ENCODE results near the gene THBS4.

The THBS4 gene

GRCh38 chr5:80034962-80035821, at the start of gene THBS4:
Gene THBS4 (plus strand): TSS chr5:80035348. CDS start chr5:80035538, 190 bp downstream.
- Histone ChIP-seq H3K36me3 (ENCODE audit: insufficient read depth, low read length) (no peaks in the 10 kb centered on the region), H3K9me3 (ENCODE audit: low read depth, low read length) (no peaks in the 10 kb centered on the region), H3K27ac (no peak within 1 kb of the TSS), H3K4me3 (no peak within 1 kb of the TSS), H3K9ac (ENCODE audit: insufficient read length) (no peak within 1 kb of the TSS)
- no peak for TF ChIP-seq FOXP2 (optimal IDR thresholded peaks at IDR 0.05; ENCODE audit: control extremely low read depth, extremely low read length, insufficient read depth)
- TF ChIP-seq EZH2 (IDR thresholded peaks at IDR 0.05) = no peak
- TF ChIP-seq POLR2AphosphoS5 (IDR thresholded peaks at IDR 0.05; ENCODE audit: borderline replicate concordance, low read depth, low read length) = no peak
- DNase-seq (ENCODE audit: low read depth, low spot score) = no peak

- peaks cover 74% of the 10 kb centered on the region for H3K36me3 ChIP-seq (ENCODE audit: insufficient read depth, low read length)
- DNase-seq (ENCODE audit: low read depth, low spot score) = no peak
- no peak overlapping the region for H3K4me3 ChIP-seq
- no peak overlapping the region for H3K9ac ChIP-seq (ENCODE audit: insufficient read length)
- no peaks in the 10 kb centered on the region for H3K9me3 ChIP-seq (ENCODE audit: low read depth, low read length)
- TF ChIP-seq FOXP2 (optimal IDR thresholded peaks at IDR 0.05; ENCODE audit: control extremely low read depth, extremely low read length, insufficient read depth) (no peak), POLR2AphosphoS5 (IDR thresholded peaks at IDR 0.05; ENCODE audit: borderline replicate concordance, low read depth, low read length) (no peak), EZH2 (IDR thresholded peaks at IDR 0.05) (no peak)
- no peak overlapping the region for H3K27ac ChIP-seq
Measured at GRCh38 chr5:79986260-79986659, 48.9 kb upstream of the THBS4 start.

- peak overlapping the region; percentile 78; the same call in 1 of the 2 replicates for H3K27ac ChIP-seq
Measured at GRCh38 chr5:79990205-79990597, 44.9 kb upstream of the THBS4 start.

GRCh38 chr5:79990598-79991507, 44.3 kb upstream of the THBS4 start, which contains the start of gene MTX3:
Gene MTX3 (minus strand): TSS chr5:79991262. CDS start chr5:79991238, 24 bp downstream.
- H3K36me3 ChIP-seq (ENCODE audit: insufficient read depth, low read length) = peaks cover 33% of the 10 kb centered on the region
- peak; percentile 69 for DNase-seq (ENCODE audit: low read depth, low spot score)
- peak within 1 kb of the TSS; percentile 87 for H3K9ac ChIP-seq (ENCODE audit: insufficient read length)
- TF ChIP-seq POLR2AphosphoS5 (IDR thresholded peaks at IDR 0.05; ENCODE audit: borderline replicate concordance, low read depth, low read length) (peak; percentile 79), FOXP2 (optimal IDR thresholded peaks at IDR 0.05; ENCODE audit: control extremely low read depth, extremely low read length, insufficient read depth) (no peak)
- peak within 1 kb of the TSS; percentile 94 for H3K4me3 ChIP-seq
- no peaks in the 10 kb centered on the region for H3K9me3 ChIP-seq (ENCODE audit: low read depth, low read length)
- peak within 1 kb of the TSS; percentile 78; the same call in 1 of the 2 replicates for H3K27ac ChIP-seq

More at GRCh38 chr5:79990205-79990597, 44.9 kb upstream of the THBS4 start:
- no peak for DNase-seq (ENCODE audit: low read depth, low spot score)
- Histone ChIP-seq H3K9me3 (ENCODE audit: low read depth, low read length) (no peaks in the 10 kb centered on the region), H3K9ac (ENCODE audit: insufficient read length) (peak overlapping the region; percentile 87), H3K4me3 (peak overlapping the region; percentile 94), H3K36me3 (ENCODE audit: insufficient read depth, low read length) (peaks cover 40% of the 10 kb centered on the region)
- TF ChIP-seq FOXP2 (optimal IDR thresholded peaks at IDR 0.05; ENCODE audit: control extremely low read depth, extremely low read length, insufficient read depth) = no peak
- no peak for TF ChIP-seq EZH2 (IDR thresholded peaks at IDR 0.05)
- TF ChIP-seq POLR2AphosphoS5 (IDR thresholded peaks at IDR 0.05; ENCODE audit: borderline replicate concordance, low read depth, low read length) = no peak

GRCh38 chr5:79992891-79993657, 42.1 kb upstream of the THBS4 start:
- peaks cover 13% of the 10 kb centered on the region for H3K36me3 ChIP-seq (ENCODE audit: insufficient read depth, low read length)
- no peaks in the 10 kb centered on the region for H3K9me3 ChIP-seq (ENCODE audit: low read depth, low read length)
- DNase-seq (ENCODE audit: low read depth, low spot score) = no peak
- TF ChIP-seq POLR2AphosphoS5 (IDR thresholded peaks at IDR 0.05; ENCODE audit: borderline replicate concordance, low read depth, low read length) = no peak
- no peak for TF ChIP-seq FOXP2 (optimal IDR thresholded peaks at IDR 0.05; ENCODE audit: control extremely low read depth, extremely low read length, insufficient read depth)
- TF ChIP-seq EZH2 (IDR thresholded peaks at IDR 0.05) = no peak
- no peak overlapping the region for H3K4me3 ChIP-seq
- H3K9ac ChIP-seq (ENCODE audit: insufficient read length) = no peak overlapping the region
- H3K27ac ChIP-seq = no peak overlapping the region

- Histone ChIP-seq H3K36me3 (ENCODE audit: insufficient read depth, low read length) (no peaks in the 10 kb centered on the region), H3K27ac (no peak overlapping the region), H3K9ac (ENCODE audit: insufficient read length) (no peak overlapping the region), H3K4me3 (no peak overlapping the region), H3K9me3 (ENCODE audit: low read depth, low read length) (no peaks in the 10 kb centered on the region)
- TF ChIP-seq FOXP2 (optimal IDR thresholded peaks at IDR 0.05; ENCODE audit: control extremely low read depth, extremely low read length, insufficient read depth) (no peak), EZH2 (IDR thresholded peaks at IDR 0.05) (no peak), POLR2AphosphoS5 (IDR thresholded peaks at IDR 0.05; ENCODE audit: borderline replicate concordance, low read depth, low read length) (no peak)
- DNase-seq (ENCODE audit: low read depth, low spot score) = no peak
Measured at GRCh38 chr5:79999722-80000121, 35.4 kb upstream of the THBS4 start.

GRCh38 chr5:80002677-80003076, 32.5 kb upstream of the THBS4 start:
- H3K36me3 ChIP-seq (ENCODE audit: insufficient read depth, low read length) = no peaks in the 10 kb centered on the region
- TF ChIP-seq FOXP2 (optimal IDR thresholded peaks at IDR 0.05; ENCODE audit: control extremely low read depth, extremely low read length, insufficient read depth) (no peak), POLR2AphosphoS5 (IDR thresholded peaks at IDR 0.05; ENCODE audit: borderline replicate concordance, low read depth, low read length) (no peak), EZH2 (IDR thresholded peaks at IDR 0.05) (no peak)
- no peak overlapping the region for H3K9ac ChIP-seq (ENCODE audit: insufficient read length)
- DNase-seq (ENCODE audit: low read depth, low spot score) = no peak
- no peaks in the 10 kb centered on the region for H3K9me3 ChIP-seq (ENCODE audit: low read depth, low read length)
- no peak overlapping the region for H3K27ac ChIP-seq
- no peak overlapping the region for H3K4me3 ChIP-seq
